Mucosa of descending colon (tissue), 3 donors: ENCODE measurements around the gene NR2C1. TPM values are rescaled to one million over a fixed set of nuclear protein-coding genes. Genes with fewer than 3 reads are reported as not detected.
"Not testable (repeated sequence)": the region's sequence is repeated elsewhere in the genome, so short reads cannot be mapped to it uniquely, and the experiment has no call there.

Experiments used
- ATAC-seq: fragments of 200-7000 bp; cut with Tn5 transposase; one replicate; pipeline ENCODE4 v1.9.1; 2020; ENCODE audit warnings: mild to moderate bottlenecking, moderate library complexity
- DNase-seq, 3 donors: peaks; one replicate each; pipeline ENCODE4 v3.0.0-alpha.2; 2020
- H3K36me3 ChIP-seq: fragments of 200-600 bp; one replicate; pipeline ENCODE4 v1.8.0; 2021; ENCODE audit warnings: low read depth, mild to moderate bottlenecking
- H3K4me1 ChIP-seq: fragments of 200-600 bp; one replicate; pipeline ENCODE4 v1.8.0; 2021; ENCODE audit warnings: low read depth, mild to moderate bottlenecking
- H3K4me3 ChIP-seq: fragments of 200-600 bp; one replicate; pipeline ENCODE4 v1.8.0; 2021; ENCODE audit warnings: mild to moderate bottlenecking
- H3K9me3 ChIP-seq: fragments of 200-600 bp; one replicate; pipeline ENCODE4 v1.8.0; 2021; ENCODE audit warnings: mild to moderate bottlenecking
- intact Hi-C, 2 donors: fragments of 100-400 bp; cut with DNase I in 1 of 2; cut with micrococcal nuclease in 1 of 2; formaldehyde crosslinking; loops; one replicate each; pipeline versions ENCODE4 v1.11.0 to v1.11.1; 2022; cut with DNase I, micrococcal nuclease
- total RNA-seq, 3 donors: library from RNA; stranded (reverse); fragmentation: NEBNext Ultra II Directional in 2 of 3; extraction: Animal tissue kit (Norgen Biotek cat#: 25700) in 2 of 3; gene quantifications; one replicate each; pipeline versions ENCODE4 v1.2.1 to v1.2.4, GENCODE V29; 2021 to 2023
- TF ChIP-seq, protein P1 (sequence below): fragments of 200-600 bp; IDR thresholded peaks from one replicate; pipeline ENCODE4 v1.8.0; 2022; ENCODE audit warnings: antibody characterized with exemption, mild to moderate bottlenecking
- donor health status: DM: no; HTN: no; CAD: no; lungs with moderate emphysema.
- donor health status: DM: no; HTN: no; CAD: no.
- donor health status: DM: no; HTN: yes; CAD: no.

The NR2C1 gene
- total RNA-seq, 3 donors from 2014 or later: 27.4 to 28.5 (median 27.8) TPM

DNA sequence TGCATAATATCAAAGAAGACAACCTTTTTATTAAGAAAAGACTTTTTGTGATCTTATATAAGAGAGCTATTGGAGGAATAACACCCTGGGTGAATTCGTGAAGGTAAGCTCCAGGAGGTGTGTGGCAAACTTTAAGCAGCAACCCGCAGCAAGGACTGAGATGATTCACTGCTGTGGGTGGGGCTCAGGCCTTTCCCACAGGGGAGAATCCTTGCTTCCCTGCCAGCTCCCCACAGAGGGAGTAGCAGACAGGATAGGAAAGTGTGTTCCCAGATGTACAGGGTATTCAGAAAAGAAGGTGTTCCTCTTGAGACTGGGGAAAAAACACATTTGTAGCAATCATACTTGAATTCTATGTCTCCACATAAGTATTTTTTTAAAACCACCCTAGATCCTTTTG is 79.1 kb downstream of the NR2C1 start:
- Histone ChIP-seq H3K4me1 (no peaks in the 10 kb centered on the region), H3K36me3 (no peaks in the 10 kb centered on the region), H3K9me3 (no peaks in the 10 kb centered on the region), H3K4me3 (no peak overlapping the region)
- DNase-seq (no peak), ATAC-seq (no peak)
- TF ChIP-seq, protein P1, sequence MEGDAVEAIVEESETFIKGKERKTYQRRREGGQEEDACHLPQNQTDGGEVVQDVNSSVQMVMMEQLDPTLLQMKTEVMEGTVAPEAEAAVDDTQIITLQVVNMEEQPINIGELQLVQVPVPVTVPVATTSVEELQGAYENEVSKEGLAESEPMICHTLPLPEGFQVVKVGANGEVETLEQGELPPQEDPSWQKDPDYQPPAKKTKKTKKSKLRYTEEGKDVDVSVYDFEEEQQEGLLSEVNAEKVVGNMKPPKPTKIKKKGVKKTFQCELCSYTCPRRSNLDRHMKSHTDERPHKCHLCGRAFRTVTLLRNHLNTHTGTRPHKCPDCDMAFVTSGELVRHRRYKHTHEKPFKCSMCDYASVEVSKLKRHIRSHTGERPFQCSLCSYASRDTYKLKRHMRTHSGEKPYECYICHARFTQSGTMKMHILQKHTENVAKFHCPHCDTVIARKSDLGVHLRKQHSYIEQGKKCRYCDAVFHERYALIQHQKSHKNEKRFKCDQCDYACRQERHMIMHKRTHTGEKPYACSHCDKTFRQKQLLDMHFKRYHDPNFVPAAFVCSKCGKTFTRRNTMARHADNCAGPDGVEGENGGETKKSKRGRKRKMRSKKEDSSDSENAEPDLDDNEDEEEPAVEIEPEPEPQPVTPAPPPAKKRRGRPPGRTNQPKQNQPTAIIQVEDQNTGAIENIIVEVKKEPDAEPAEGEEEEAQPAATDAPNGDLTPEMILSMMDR: no peak
- intact Hi-C loops: no loop called here

DNA sequence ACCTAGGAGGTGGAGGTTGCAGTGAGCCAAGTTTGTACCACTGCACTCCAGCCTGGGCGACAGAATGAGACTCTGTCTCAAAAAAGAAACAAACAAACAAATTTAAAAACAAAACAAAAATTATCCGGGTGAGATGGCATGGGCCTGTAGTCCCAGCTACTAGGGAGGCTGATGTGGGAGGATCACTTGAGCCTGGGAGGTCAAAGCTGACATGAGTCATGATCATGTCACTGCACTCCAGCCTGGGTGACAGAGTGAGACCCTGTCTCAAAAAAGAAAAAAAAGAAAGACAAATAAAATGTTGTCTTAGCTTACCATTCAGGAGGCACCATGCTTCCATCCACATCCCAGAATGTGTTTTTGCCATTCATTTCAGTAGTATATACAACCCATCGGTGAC is 79.6 kb downstream of the NR2C1 start:
- DNase-seq, intact Hi-C loops, H3K9me3 ChIP-seq, H3K4me3 ChIP-seq, H3K36me3 ChIP-seq, H3K4me1 ChIP-seq, ATAC-seq: not testable (repeated sequence)

DNA sequence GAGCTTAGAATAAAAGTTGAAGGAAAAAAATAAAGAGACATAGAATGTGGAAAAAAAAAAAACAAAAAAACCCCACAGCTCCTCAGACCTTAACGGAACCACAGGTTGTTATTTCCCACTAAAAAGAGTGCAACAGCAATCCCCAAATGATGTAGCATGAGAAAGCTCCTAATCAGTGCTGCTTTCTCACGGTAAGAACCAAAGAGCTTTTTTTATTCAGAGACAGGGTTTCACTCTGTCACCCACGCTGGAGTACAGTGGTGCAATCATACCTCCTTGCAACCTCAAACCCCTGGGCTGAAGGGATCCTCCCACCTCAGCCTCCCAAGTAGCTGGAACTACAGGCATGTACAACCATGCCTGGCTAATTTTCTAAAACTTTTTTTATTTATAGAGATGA is 83.2 kb downstream of the NR2C1 start:
- no peaks in the 10 kb centered on the region for H3K36me3 ChIP-seq
- DNase-seq: no peak
- TF ChIP-seq, protein P1: no peak
- intact Hi-C loops: no loop called here
- no peaks in the 10 kb centered on the region for H3K9me3 ChIP-seq
- no peak overlapping the region for H3K4me3 ChIP-seq
- ATAC-seq: no peak
- no peaks in the 10 kb centered on the region for H3K4me1 ChIP-seq

DNA sequence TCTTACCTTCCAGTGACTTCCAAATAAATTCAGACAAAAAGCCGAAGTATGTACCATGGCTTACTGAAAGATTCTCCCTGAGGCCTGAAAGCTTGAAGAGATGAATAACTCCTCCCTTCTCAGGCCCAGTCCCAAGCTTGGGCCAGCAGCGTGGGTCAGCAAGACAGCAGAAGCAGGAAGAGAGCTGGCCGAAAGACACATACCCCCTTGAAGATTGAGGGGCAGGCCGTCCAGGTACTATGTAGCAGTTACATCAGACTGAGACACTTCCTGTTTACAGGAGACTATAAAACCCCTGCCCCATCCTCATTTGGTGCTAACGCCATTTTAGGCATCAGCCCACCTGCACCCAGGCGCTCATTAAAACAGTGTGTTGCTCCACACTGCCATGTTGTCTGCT is 84.9 kb downstream of the NR2C1 start:
- TF ChIP-seq, protein P1: no peak
- Histone ChIP-seq H3K4me1 (no peaks in the 10 kb centered on the region), H3K9me3 (no peaks in the 10 kb centered on the region), H3K4me3 (no peak overlapping the region), H3K36me3 (no peaks in the 10 kb centered on the region)
- DNase-seq: no peak
- intact Hi-C loops: no loop called here
- ATAC-seq: no peak

DNA sequence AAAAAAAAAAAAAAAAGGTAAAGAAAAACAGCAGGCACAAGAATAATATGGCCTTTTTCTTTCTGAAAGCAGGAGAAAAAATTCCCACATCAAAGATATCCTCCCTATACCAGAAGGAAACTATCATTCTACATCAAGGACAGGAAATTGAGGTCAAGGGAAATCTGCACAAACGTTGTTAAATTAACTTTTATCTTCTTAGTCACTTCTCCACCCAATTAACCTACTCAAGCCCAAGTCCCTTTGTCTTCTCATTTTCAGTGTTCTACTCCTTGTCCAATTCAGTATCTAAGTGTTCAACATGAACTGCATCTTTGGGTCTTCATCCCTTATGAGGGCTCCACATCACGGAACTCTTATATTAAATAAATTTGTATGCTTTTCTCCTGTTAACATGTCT is 85.6 kb downstream of the NR2C1 start:
- no peaks in the 10 kb centered on the region for H3K4me1 ChIP-seq
- ATAC-seq: no peak
- no peak for DNase-seq
- no peak overlapping the region for H3K4me3 ChIP-seq
- no peaks in the 10 kb centered on the region for H3K36me3 ChIP-seq
- intact Hi-C loops: no loop called here
- TF ChIP-seq, protein P1: no peak
- no peaks in the 10 kb centered on the region for H3K9me3 ChIP-seq

DNA sequence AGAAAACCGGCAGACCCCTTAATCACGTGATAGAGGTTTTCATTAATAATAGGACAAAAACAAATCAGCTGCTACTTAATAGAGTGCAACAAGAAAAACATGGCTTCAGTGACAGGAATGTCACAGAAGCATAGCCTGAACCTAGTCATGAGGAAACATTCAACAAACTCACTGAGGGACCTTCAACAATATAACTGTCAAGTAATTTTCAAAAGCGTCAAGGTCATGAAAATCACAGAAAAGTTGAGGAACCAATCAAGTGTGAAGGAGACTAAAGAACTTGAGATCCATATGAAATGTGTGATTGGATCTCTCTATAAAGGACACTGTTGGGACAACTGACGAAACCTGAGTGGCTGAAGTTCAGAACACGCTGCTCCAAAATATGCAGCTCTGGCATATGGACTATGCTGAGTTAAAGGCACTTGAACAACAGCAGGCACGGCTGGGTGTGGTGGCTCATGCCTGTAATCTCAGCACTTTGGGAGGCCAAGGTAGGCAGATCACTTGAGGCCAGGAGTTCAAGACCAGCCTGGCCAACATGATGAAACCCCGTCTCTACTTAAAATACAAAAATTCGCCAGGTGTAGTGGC is 86.2 kb downstream of the NR2C1 start:
- intact Hi-C loops: no loop called here
- ATAC-seq: no peak
- no peak for DNase-seq

DNA sequence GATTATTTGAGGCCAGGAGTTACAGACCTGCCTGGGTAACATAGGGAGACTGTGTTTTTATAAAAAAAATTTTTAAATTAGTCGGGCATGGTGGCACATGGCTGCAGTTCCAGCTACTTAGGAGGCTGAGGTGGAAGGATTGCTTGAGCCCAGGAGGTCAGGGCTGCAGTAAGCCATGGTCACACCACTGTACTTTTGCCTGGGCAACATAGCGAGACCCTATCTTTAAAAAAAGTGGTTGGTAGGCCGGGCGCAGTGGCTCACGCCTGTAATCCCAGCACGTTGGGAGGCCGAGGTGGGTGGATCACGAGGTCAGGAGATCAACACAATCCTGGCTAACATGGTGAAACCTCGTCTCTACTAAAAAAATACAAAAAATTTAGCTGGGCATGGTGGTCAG is 88.3 kb downstream of the NR2C1 start:
- not testable (repeated sequence) for DNase-seq

More for the DNA sequence above, 86.2 kb downstream of the NR2C1 start:
- Histone ChIP-seq H3K4me1 (no peaks in the 10 kb centered on the region), H3K4me3 (no peak overlapping the region), H3K9me3 (no peaks in the 10 kb centered on the region), H3K36me3 (no peaks in the 10 kb centered on the region)
- TF ChIP-seq, protein P1: no peak

More for the DNA sequence above, 88.3 kb downstream of the NR2C1 start:
- H3K36me3 ChIP-seq, H3K4me3 ChIP-seq, ATAC-seq, H3K4me1 ChIP-seq, intact Hi-C loops, H3K9me3 ChIP-seq: not testable (repeated sequence)
